Stimulated activated CD8-positive, alpha-beta memory T cell treated with anti-CD3 and anti-CD28 coated beads, Interleukin-15, amount 100 ng/mL, for 24 hours (primary cell): Measurements from ENCODE around the gene CCDC154.
"Not testable (repeated sequence)": the region's sequence is repeated elsewhere in the genome, so short reads cannot be mapped to it uniquely, and the experiment has no call there.

Experiments
- DNase-seq: peaks from one replicate; pipeline ENCODE4 v3.0.0-alpha.2; 2020; ENCODE audit warnings: low read depth

Gene CCDC154

GRCh38 chr16:1443980-1444729, at the start of gene CCDC154:
Gene CCDC154 (minus strand): TSS chr16:1444556. CDS start chr16:1444322, 234 bp downstream.
- DNase-seq, result no peak

- no peak for DNase-seq
These were observed 49.4 kb upstream of the CCDC154 start for GRCh38 chr16:1493746-1494094.

DNA sequence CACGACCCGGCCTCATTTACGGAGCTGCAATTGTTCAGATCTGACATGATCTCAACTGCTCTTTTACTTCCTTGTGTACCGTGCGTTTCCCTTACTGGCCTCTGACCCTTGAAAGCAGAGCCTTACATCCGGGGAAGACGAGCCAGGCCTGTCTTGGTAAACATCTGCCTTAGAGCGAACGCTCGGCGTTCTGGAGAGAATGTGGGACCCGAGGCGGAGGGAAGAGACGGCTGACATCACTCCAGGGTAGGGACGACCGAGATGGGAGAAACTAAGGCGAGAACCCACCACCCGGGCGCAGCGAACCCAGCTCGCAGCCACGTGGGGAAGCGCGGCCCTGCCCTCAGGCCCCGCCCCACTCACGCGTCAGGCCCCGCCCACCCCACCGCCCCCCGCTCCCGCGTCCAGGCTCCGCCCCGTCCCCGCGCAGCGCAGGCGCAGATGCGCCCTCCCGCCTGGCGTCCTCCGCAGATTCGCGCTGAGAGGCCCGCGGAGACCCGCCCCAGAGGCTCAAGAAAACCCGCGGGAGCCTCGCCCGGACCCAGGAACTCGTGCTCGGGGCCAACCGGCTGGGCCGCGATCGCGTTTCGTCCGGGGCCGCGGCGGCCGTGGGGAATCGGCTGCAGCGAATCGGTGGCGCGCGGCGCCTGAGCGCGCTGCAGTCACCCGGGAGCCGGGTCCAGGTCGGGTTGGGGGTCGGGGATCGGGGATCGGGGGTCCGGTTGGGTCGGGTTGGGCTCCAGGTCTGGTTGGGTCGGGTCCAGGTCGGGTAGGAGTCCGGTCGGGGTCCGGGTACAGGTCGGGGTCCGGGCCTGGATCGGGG, 48.8 kb upstream of the CCDC154 start, which contains the start of gene TELO2:
TELO2 (plus strand) TSS at position 438 of the 823 bp plus-strand sequence. CDS start 922 bp downstream, outside the sequence.
- DNase-seq, result peak; percentile 86

GRCh38 chr16:1492082-1492922, 47.9 kb upstream of the CCDC154 start:
- DNase-seq, result no peak

DNA sequence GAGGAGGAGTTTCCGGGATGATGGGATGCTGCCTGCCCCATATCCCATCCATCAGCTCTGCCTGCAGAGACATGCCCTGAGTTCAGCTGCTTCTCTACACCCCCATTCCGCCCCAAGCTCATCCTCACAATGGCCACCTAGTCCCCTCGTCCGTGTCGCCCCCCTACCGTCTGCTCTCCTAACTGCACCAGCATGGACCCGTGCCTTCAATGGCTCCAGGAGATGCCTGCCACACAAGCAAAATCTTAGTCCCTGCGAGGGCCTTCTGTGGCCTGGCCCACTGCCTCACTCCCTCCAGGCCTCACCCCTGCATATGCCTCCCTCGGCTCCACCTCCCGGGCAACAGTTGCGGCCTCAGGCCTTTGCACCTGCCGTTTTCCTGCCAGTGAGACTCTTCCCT, 47.0 kb upstream of the CCDC154 start:
- DNase-seq, result no peak

DNA sequence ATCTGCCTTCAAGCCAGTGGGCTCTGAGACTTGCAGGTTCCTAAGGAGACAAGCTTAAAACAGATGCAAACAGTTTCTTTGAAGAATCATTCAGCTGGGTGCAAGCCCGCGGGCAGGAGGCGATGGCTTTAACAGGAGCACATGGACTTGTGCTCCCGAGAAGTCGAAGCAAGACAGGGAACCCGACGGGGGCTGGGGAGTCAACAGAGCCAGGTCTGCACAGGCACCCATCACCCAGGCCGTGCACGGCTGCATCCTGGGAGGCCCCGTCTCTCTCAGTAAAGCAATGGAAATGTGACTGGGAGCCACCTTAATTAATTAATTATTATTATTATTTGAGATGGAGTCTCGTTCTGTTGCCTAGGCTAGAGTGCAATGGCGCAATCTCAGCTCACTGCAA, 44.7 kb upstream of the CCDC154 start:
- no peak for DNase-seq

DNA sequence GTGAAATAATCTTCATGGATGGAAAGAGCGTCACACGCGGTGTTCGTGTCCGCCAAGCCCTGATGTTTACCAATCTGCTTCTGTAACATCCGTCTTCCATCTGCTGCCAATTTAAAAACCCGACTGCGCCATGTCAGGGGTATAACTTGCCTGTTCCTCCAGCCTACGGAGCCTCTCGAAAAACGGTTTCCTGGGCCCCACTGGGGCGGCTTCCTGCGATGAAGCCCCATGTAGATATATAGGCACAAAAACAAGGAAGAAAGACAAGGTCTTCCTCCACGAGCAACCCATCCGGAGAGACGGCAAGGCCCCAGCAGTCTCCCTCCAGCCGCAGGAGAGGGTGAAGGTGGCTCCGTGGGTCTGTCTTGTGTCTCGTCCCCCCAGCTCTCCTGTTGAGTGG, 44.3 kb upstream of the CCDC154 start, which contains the start of gene PTX4:
PTX4 (minus strand) TSS at position 326 of the 400 bp plus-strand sequence; CDS start at position 291, 35 bp downstream.
- DNase-seq, result no peak

DNA sequence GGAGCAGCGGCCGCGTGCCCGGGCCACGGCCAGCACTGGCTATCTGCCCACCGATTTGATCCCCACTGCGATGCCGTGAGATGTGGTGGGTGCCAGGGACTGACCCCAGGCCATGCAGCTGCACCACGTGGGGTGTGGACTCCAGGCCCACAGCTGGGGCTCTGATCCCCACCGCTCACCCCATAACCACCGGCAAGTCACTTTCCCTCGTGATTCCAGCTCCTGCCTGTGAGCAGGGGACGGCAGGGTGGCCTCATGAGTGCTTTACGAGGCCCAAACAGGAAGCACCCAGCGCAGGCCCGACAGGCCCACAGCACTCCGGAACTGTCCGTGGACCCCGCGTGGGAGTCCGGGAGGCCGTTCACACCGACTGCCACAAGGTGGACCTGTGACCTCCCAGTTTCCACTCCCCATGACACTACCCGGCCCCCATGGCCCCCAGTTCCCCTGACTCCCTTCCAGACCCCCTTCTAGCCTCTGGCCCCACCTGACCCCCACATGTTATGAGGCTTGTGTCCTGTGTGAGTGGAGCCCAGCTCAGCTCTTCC, 43.8 kb upstream of the CCDC154 start:
- no peak for DNase-seq

- no peak for DNase-seq
These were observed 43.2 kb upstream of the CCDC154 start for GRCh38 chr16:1487395-1488053.

GRCh38 chr16:1486551-1487390, 42.4 kb upstream of the CCDC154 start:
- DNase-seq, result no peak

- DNase-seq, result no peak
These were observed 41.6 kb upstream of the CCDC154 start for GRCh38 chr16:1485847-1486496.

DNA sequence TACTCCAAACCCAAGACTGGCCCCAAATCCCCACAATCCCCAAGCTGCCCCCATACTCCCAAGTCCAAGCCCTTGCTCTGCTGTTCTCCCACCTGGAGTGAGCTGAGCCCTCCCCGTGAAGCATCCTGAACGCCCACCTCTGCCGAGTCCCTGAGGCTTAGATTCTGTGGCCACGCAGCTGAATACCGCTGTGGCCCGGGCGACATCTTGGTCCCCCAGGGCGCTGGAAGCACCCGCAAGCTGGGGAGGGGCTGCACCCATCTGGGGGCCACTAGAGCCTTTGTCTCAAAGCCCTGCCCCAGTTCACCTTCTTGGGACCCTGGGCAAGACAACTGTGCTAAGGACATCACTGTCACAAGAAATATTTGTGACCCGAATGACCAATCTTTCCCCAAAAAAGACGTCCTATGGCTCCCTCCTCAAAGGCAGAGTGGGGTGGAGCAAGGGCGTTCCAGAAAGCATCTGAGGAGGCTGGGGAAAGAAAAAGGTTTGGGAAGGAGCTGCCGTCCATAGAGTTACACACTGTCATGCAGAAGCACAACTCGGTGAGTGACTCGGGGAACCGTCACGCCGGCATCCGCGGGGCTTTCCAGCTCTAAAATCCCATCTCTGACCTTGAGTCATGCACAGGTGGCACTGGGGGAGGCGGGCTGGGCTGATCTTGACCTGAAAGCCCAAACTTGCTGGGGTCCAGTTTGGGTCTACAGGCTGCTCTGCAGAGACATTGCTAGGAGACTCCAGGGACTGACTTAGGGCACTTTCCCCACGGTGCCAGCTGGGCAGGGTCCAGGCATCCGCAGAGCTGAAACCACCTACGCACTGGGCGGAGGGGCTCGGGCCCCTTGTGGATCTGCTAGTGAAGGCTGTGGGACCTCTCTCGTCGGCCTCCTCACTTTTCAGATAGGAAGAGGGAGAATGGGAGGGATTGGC, 37.8 kb upstream of the CCDC154 start:
- DNase-seq, result no peak

- DNase-seq, result not testable (repeated sequence)
These were observed 34.6 kb upstream of the CCDC154 start for GRCh38 chr16:1478937-1479336.

- no peak for DNase-seq
These were observed 32.7 kb upstream of the CCDC154 start for GRCh38 chr16:1477033-1477432.

DNA sequence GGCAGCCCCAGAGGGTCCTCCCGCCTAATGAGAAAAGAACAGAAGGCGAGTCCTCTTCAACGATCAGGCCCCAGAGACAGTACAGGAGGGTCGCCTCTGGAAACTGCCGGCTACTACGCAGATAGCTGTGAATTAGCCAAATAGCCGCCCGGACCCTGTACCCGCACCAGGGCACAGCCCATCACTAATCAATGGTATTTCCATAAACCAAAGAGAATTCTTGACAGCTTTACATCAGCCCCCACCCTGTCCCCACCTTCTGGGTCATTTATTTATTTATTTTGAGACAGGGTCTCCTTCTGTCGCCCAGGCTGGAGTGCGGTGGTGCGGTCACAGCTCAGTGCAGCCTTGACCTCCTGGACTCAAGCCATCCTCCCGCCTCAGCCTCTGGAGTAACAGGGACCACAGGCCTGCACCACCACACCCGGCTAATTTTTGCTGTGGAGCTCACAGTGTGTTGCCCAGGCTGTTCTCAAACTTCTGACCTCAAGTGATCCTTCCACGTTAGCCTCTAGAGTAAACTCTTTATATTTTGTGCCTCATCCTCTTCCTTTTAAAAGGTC, 31.3 kb upstream of the CCDC154 start:
- no peak for DNase-seq

DNA sequence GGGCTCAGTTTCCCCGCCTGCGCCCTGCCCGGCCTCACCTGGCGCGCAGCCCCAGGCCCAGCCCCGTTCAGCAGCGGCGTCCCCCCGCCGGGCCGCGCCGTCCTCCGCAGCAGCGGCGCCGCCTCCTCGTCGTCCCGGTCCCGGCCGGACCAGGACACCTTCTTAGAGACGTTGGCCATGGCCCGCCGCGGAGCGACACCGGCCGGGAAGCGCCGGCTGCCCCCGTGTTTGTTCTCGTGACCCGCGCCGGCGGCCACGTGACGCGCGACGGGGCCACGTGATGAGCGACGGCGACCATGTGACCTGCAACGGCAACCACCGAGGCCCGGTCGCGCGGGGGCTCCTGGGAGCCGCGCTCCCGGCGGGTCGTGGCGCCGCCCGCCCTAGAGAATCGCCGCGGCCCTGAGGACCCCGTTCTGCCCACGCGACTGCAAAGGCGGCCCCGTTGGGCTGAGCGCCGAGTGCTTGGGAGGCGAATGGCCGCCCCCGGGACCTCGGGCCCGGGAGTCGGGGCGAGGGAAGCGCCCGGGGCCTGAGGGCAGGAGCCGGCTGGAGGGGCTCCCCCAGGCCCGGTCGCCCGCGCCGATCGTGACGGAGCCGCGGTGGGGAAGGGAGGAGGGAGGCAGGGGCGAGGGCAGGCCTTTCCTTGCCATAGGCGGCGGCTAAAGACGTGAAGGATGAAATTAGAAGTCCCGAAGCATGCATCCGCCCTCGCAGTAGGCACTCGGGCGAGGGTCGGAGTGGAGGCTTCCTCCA, 30.6 kb upstream of the CCDC154 start, which contains the start of gene CLCN7:
CLCN7 (minus strand) TSS at position 233 of the 756 bp plus-strand sequence; CDS start at position 179, 54 bp downstream.
- peak; percentile 86 for DNase-seq

GRCh38 chr16:1474082-1474795, 29.9 kb upstream of the CCDC154 start:
- DNase-seq, result no peak
